HepG2 (cell line): ENCODE measurements around the gene GSAP. TPM values are rescaled to one million over a fixed set of nuclear protein-coding genes. Genes with fewer than 3 reads are reported as not detected.

Source experiments
- ELF3 ChIP-seq: IDR thresholded peaks from 2 replicates; pipeline ENCODE4 v1.6.1; 2016; ENCODE audit warnings: missing genetic modification reagents, missing compliant biosample characterization
- FOXA1 ChIP-seq, 2 experiments: fragments of 450-650 bp in 1 of 2; sonication (generic) in 1 of 2; formaldehyde crosslinking in 1 of 2; IDR thresholded peaks; 2 replicates each; pipeline versions ENCODE4 v1.4.0 to v1.6.1; 2016 to 2020; ENCODE audit warnings: missing genetic modification reagents in 1 of 2
- FOXP1 ChIP-seq, 2 experiments: fragments of 450-650 bp in 1 of 2; IDR thresholded peaks; 2 replicates each; pipeline ENCODE4 v1.6.1; 2017 to 2018; ENCODE audit warnings: antibody characterized with exemption in 1 of 2
- HHEX ChIP-seq: IDR thresholded peaks from 2 replicates; pipeline ENCODE4 v1.6.1; 2016; ENCODE audit warnings: control low read depth
- HNF4G ChIP-seq, 2 experiments: sonication (generic) in 1 of 2; formaldehyde crosslinking in 1 of 2; IDR thresholded peaks; 2 replicates each; pipeline versions ENCODE4 v1.4.0 to v1.6.1; 2011 to 2020; ENCODE audit warnings: borderline replicate concordance in 2 of 2, low read depth in 2 of 2, mild to moderate bottlenecking in 2 of 2, low read length in 1 of 2, missing genetic modification reagents in 1 of 2, moderate library complexity in 1 of 2
- MAFK ChIP-seq, 2 experiments: IDR thresholded peaks in 1 of 2; conservative IDR thresholded peaks in 1 of 2; 2 replicates each; pipeline ENCODE4 v1.6.1; 2011; ENCODE audit warnings: improper control_type of control experiment in 2 of 2, low read length in 2 of 2
- MLLT10 ChIP-seq: sonication (generic); formaldehyde crosslinking; IDR thresholded peaks from 2 replicates; pipeline ENCODE4 v1.4.0; 2020; ENCODE audit warnings: missing genetic modification reagents
- MXD3 ChIP-seq: IDR thresholded peaks from 2 replicates; pipeline ENCODE4 v1.6.1; 2016; ENCODE audit warnings: mild to moderate bottlenecking, missing biosample characterization, missing genetic modification reagents
- PCBP1 ChIP-seq: fragments of 200-400 bp; formaldehyde crosslinking; IDR thresholded peaks from 2 replicates; pipeline ENCODE4 v1.6.1; 2017; ENCODE audit warnings: mild to moderate bottlenecking, low read depth, low read length, borderline replicate concordance
- SALL1 ChIP-seq: sonication (generic); formaldehyde crosslinking; IDR thresholded peaks from 2 replicates; pipeline ENCODE4 v1.8.0; 2022; ENCODE audit warnings: mild to moderate bottlenecking, missing genetic modification reagents
- SMYD3 ChIP-seq: sonication (generic); formaldehyde crosslinking; IDR thresholded peaks from 2 replicates; pipeline ENCODE4 v1.8.1; 2023; ENCODE audit warnings: mild to moderate bottlenecking, missing genetic modification reagents
- TEAD2 ChIP-seq: sonication (generic); formaldehyde crosslinking; IDR thresholded peaks from 2 replicates; pipeline ENCODE4 v1.9.0; 2021; ENCODE audit warnings: missing genetic modification reagents
- YY1 ChIP-seq: IDR thresholded peaks from 2 replicates; pipeline ENCODE4 v1.6.1; 2011; ENCODE audit warnings: low read length, low read depth, moderate library complexity, mild to moderate bottlenecking; ENCODE audit not compliant: insufficient read depth, insufficient replicate concordance
- ZFP62 ChIP-seq: sonication (generic); formaldehyde crosslinking; IDR thresholded peaks from 2 replicates; pipeline ENCODE4 v1.4.0; 2020; ENCODE audit warnings: missing genetic modification reagents
- ZNF230 ChIP-seq: sonication (generic); formaldehyde crosslinking; IDR thresholded peaks from 2 replicates; pipeline ENCODE4 v1.4.0; 2020; ENCODE audit warnings: mild to moderate bottlenecking, missing genetic modification reagents
- ZNF232 ChIP-seq: sonication (generic); formaldehyde crosslinking; IDR thresholded peaks from 2 replicates; pipeline ENCODE4 v1.4.0; 2020; ENCODE audit warnings: missing genetic modification reagents, borderline replicate concordance
- ZNF33B ChIP-seq: sonication (generic); formaldehyde crosslinking; IDR thresholded peaks from 2 replicates; pipeline ENCODE4 v1.5.1; 2020; ENCODE audit warnings: mild to moderate bottlenecking, missing genetic modification reagents
- ZNF496 ChIP-seq: sonication (generic); formaldehyde crosslinking; IDR thresholded peaks from 2 replicates; pipeline ENCODE4 v1.8.1; 2023; ENCODE audit warnings: mild to moderate bottlenecking, moderate library complexity, missing genetic modification reagents; ENCODE audit not compliant: insufficient replicate concordance
- ZNF629 ChIP-seq: sonication (generic); formaldehyde crosslinking; conservative IDR thresholded peaks from 2 replicates; pipeline ENCODE4 v1.5.0; 2020; ENCODE audit warnings: missing genetic modification reagents
- ZSCAN12 ChIP-seq: sonication (generic); formaldehyde crosslinking; IDR thresholded peaks from 2 replicates; pipeline ENCODE4 v1.9.0; 2021; ENCODE audit warnings: mild to moderate bottlenecking, missing genetic modification reagents
- polyA plus RNA-seq, 8 experiments: library from polyadenylated mRNA; depleted of rRNA in 3 of 8; stranded (reverse) in 7 of 8; unstranded in 1 of 8; fragments of >200 nt; fragmentation: Illumina TruSeq in 4 of 8; extraction: Trizol in 4 of 8; gene quantifications; 2 replicates each; pipeline versions ENCODE4 v1.2.1 to v1.2.3, GENCODE V29; 2011 to 2016; ENCODE audit warnings: low read depth in 4 of 8, missing spikeins in 1 of 8, mixed read lengths in 1 of 8; ENCODE audit not compliant: insufficient read depth in 1 of 8
- total RNA-seq, 5 experiments: library from RNA; depleted of rRNA; stranded (reverse); fragments of >200 nt; fragmentation: Illumina TruSeq; extraction: Trizol; gene quantifications; 2 replicates each; pipeline ENCODE4 v1.2.3, GENCODE V29; 2016; ENCODE audit warnings: low read depth in 1 of 5
- TF ChIP-seq, protein P1 (sequence below): sonication (generic); formaldehyde crosslinking; conservative IDR thresholded peaks from 2 replicates; pipeline ENCODE4 v1.4.0; 2020; ENCODE audit warnings: missing genetic modification reagents
- TF ChIP-seq, protein P2 (sequence below): sonication (generic); formaldehyde crosslinking; IDR thresholded peaks from 2 replicates; pipeline ENCODE4 v1.4.0; 2020; ENCODE audit warnings: missing genetic modification reagents, low read depth, mild to moderate bottlenecking, borderline replicate concordance

Gene GSAP
- total and polyA plus RNA-seq, 2 of the 13 experiments (the other 11 are each of a cell fraction or from before 2014, with no cell fraction given), result 34.6 to 40.6 TPM

DNA sequence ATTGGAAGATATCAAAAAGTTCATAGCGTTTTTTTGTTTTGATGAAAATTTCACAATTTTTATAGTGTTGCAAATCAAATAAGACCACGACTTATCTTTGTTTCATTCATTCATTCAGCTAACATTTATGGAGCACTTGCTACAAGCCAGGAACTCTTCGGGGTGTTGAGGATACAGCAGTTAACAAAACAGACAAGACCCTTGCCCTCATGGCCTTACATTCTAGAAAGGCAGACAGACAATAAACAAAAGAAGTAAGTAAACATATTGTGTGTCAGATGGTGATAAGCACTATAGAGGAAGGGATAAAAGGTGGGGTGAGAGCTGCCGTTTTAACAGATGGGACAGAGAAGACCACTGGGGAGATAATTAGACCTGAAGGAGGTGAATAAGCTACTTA lies 41.6 kb upstream of the GSAP start (continued):
- TF ChIP-seq, protein P1, sequence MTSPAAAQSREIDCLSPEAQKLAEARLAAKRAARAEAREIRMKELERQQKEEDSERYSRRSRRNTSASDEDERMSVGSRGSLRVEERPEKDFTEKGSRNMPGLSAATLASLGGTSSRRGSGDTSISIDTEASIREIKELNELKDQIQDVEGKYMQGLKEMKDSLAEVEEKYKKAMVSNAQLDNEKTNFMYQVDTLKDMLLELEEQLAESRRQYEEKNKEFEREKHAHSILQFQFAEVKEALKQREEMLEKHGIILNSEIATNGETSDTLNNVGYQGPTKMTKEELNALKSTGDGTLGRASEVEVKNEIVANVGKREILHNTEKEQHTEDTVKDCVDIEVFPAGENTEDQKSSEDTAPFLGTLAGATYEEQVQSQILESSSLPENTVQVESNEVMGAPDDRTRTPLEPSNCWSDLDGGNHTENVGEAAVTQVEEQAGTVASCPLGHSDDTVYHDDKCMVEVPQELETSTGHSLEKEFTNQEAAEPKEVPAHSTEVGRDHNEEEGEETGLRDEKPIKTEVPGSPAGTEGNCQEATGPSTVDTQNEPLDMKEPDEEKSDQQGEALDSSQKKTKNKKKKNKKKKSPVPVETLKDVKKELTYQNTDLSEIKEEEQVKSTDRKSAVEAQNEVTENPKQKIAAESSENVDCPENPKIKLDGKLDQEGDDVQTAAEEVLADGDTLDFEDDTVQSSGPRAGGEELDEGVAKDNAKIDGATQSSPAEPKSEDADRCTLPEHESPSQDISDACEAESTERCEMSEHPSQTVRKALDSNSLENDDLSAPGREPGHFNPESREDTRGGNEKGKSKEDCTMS, result no peak
- TF ChIP-seq ZFP62 (CRISPR knock-in tag) (no peak), SMYD3 (CRISPR knock-in tag) (no peak), PCBP1 (no peak), ZSCAN12 (CRISPR knock-in tag) (no peak), YY1 (no peak), HNF4G (IDR thresholded peaks at IDR 0.05; ENCODE audit: borderline replicate concordance, low read depth, low read length) (no peak), HNF4G (CRISPR knock-in tag; IDR thresholded peaks at IDR 0.05; ENCODE audit: borderline replicate concordance, low read depth) (no peak), MXD3 (CRISPR knock-in tag) (no peak), TEAD2 (no peak), SALL1 (no peak; the same call in 1 of the 2 replicates), MLLT10 (CRISPR knock-in tag) (no peak), FOXA1 (IDR thresholded peaks at IDR 0.05) (no peak), FOXA1 (CRISPR knock-in tag; IDR thresholded peaks at IDR 0.05) (peak; percentile 64; the same call in 1 of the 2 replicates), MAFK (conservative IDR thresholded peaks at IDR 0.05 in 1 of 2, IDR thresholded peaks at IDR 0.05 in 1 of 2; ENCODE audit: low read length in 2 of 2) (no peak), ZNF230 (CRISPR knock-in tag) (no peak), ELF3 (CRISPR knock-in tag) (0 out of 2 replicates have a peak, but pooled peaks have one; percentile 47), ZNF232 (CRISPR knock-in tag) (0 out of 2 replicates have a peak, but pooled peaks have one; percentile 48), ZNF629 (CRISPR knock-in tag) (no peak), HHEX (no peak), FOXP1 (IDR thresholded peaks at IDR 0.05) (peak; percentile 40; the same call in 1 of the 2 replicates), FOXP1 (CRISPR knock-in tag; IDR thresholded peaks at IDR 0.05) (peak; percentile 80; the same call in 1 of the 2 replicates), ZNF496 (no peak), ZNF33B (CRISPR knock-in tag) (no peak)
- TF ChIP-seq, protein P2, sequence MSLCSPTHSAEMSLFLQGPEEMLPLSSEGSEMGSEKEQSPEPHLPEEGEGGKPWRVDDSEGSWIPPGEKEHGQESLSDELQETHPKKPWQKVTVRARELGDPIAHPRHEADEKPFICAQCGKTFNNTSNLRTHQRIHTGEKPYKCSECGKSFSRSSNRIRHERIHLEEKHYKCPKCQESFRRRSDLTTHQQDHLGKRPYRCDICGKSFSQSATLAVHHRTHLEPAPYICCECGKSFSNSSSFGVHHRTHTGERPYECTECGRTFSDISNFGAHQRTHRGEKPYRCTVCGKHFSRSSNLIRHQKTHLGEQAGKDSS (CRISPR knock-in tag), result no peak
